Stimulated activated naive CD8-positive, alpha-beta T cell treated with anti-CD3 and anti-CD28 coated beads, Interleukin-15, amount 100 ng/mL, for 72 hours (primary cell): Measurements from ENCODE around the gene ZYX.
"Not testable (repeated sequence)": the region's sequence is repeated elsewhere in the genome, so short reads cannot be mapped to it uniquely, and the experiment has no call there.

ENCODE experiments used
- ATAC-seq: fragments of 150-1000 bp; cut with Tn5 transposase; 2 replicates; pipeline ENCODE4 v1.10.0; 2021; ENCODE audit warnings: mild to moderate bottlenecking, moderate library complexity
- DNase-seq, 2 donors: peaks; one replicate each; pipeline ENCODE4 v3.0.0; 2021 to 2022
- H3K27ac Mint-ChIP-seq, 2 donors: one replicate each; pipeline ENCODE4 v1.8.0; 2022; ENCODE audit warnings: mild to moderate bottlenecking in 2 of 2, mixed read lengths in 2 of 2, moderate library complexity in 2 of 2
- H3K27me3 Mint-ChIP-seq: one replicate; pipeline ENCODE4 v1.8.0; 2022; ENCODE audit warnings: mixed read lengths
- H3K4me1 Mint-ChIP-seq: one replicate; pipeline ENCODE4 v1.8.0; 2022; ENCODE audit warnings: mild to moderate bottlenecking, mixed read lengths
- H3K4me3 Mint-ChIP-seq, 2 donors: one replicate each; pipeline ENCODE4 v1.8.0; 2022; ENCODE audit warnings: mild to moderate bottlenecking in 2 of 2, mixed read lengths in 2 of 2, moderate library complexity in 1 of 2
- H3K9me3 Mint-ChIP-seq, 2 donors: one replicate each; pipeline ENCODE4 v1.8.0; 2022; ENCODE audit warnings: mixed read lengths in 2 of 2

Gene ZYX

GRCh38 chr7:143388051-143388450 lies 6.9 kb downstream of the ZYX start:
- DNase-seq (no peak), ATAC-seq (no peak)
- Mint-ChIP-seq H3K4me3 (no peak overlapping the region), H3K4me1 (peaks cover 17% of the 10 kb centered on the region), H3K27me3 (no peaks in the 10 kb centered on the region), H3K27ac (peak overlapping the region in 1 of 2 donors; percentile 13), H3K9me3 (no peaks in the 10 kb centered on the region)

GRCh38 chr7:143388491-143389101 lies 7.5 kb downstream of the ZYX start:
- Mint-ChIP-seq H3K27ac (no peak overlapping the region), H3K9me3 (no peaks in the 10 kb centered on the region), H3K4me1 (peaks cover 17% of the 10 kb centered on the region), H3K4me3 (no peak overlapping the region), H3K27me3 (no peaks in the 10 kb centered on the region)
- DNase-seq (no peak), ATAC-seq (no peak)

- Mint-ChIP-seq H3K27me3 (no peaks in the 10 kb centered on the region), H3K4me3 (no peak overlapping the region), H3K4me1 (peaks cover 17% of the 10 kb centered on the region), H3K27ac (peak overlapping the region in 1 of 2 donors; percentile 49), H3K9me3 (no peaks in the 10 kb centered on the region)
- ATAC-seq (no peak), DNase-seq (no peak)
These were observed 8.4 kb downstream of the ZYX start for GRCh38 chr7:143389316-143390103.

- Mint-ChIP-seq H3K4me1 (peaks cover 22% of the 10 kb centered on the region), H3K27me3 (no peaks in the 10 kb centered on the region), H3K27ac (no peak overlapping the region), H3K9me3 (no peaks in the 10 kb centered on the region), H3K4me3 (no peak overlapping the region)
- ATAC-seq = no peak
- no peak for DNase-seq
These were observed 9.1 kb downstream of the ZYX start for GRCh38 chr7:143390104-143390772.

DNA sequence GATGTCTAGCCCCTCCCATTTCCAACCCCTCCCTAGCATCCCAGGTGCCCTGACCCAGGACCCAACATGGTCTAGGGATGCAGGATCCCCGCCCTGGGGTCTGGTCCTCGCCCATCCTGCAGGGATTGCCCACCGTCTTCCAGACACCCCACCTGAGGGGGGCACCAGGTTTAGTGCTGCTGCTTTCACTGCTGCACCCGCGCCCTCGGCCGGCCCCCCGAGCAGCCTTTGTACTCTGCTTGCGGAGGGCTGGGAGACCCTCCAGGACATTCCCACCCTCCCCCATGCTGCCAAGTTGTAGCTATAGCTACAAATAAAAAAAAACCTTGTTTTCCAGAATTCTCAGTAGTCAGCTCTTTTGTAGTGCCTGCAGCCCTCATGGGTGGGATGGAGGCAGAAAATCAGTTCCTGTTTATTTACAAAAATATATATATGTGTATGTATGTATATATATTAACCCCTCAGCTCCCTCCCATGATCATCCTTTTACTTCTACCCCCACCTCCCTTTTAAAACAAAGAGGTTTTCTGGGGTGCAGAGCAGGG lies 9.7 kb downstream of the ZYX start:
- H3K9me3 Mint-ChIP-seq = no peaks in the 10 kb centered on the region
- H3K4me3 Mint-ChIP-seq = no peak overlapping the region
- ATAC-seq = no peak

GRCh38 chr7:143391462-143392404 lies 10.6 kb downstream of the ZYX start:
- no peak for DNase-seq

More for the DNA sequence above, 9.7 kb downstream of the ZYX start:
- no peaks in the 10 kb centered on the region for H3K27me3 Mint-ChIP-seq
- DNase-seq = no peak
- H3K27ac Mint-ChIP-seq = no peak overlapping the region
- peaks cover 24% of the 10 kb centered on the region for H3K4me1 Mint-ChIP-seq

GRCh38 chr7:143392427-143392826 lies 11.3 kb downstream of the ZYX start:
- not testable (repeated sequence) for H3K4me3 Mint-ChIP-seq, DNase-seq, H3K9me3 Mint-ChIP-seq, H3K27me3 Mint-ChIP-seq, H3K27ac Mint-ChIP-seq, ATAC-seq
- peaks cover 24% of the 10 kb centered on the region for H3K4me1 Mint-ChIP-seq

More at GRCh38 chr7:143391462-143392404, 10.6 kb downstream of the ZYX start:
- ATAC-seq = no peak
- H3K27me3 Mint-ChIP-seq = no peaks in the 10 kb centered on the region
- peaks cover 24% of the 10 kb centered on the region for H3K4me1 Mint-ChIP-seq
- peak overlapping the region in 1 of 2 donors; percentile 14 for H3K27ac Mint-ChIP-seq
- no peaks in the 10 kb centered on the region for H3K9me3 Mint-ChIP-seq
- H3K4me3 Mint-ChIP-seq = no peak overlapping the region

- H3K4me1 Mint-ChIP-seq = peaks cover 24% of the 10 kb centered on the region
- ATAC-seq (no peak), DNase-seq (no peak)
- peak overlapping the region; percentile 21 to 68 for H3K27ac Mint-ChIP-seq
- no peaks in the 10 kb centered on the region for H3K9me3 Mint-ChIP-seq
- no peak overlapping the region for H3K4me3 Mint-ChIP-seq
- H3K27me3 Mint-ChIP-seq = no peaks in the 10 kb centered on the region
These were observed 11.7 kb downstream of the ZYX start for GRCh38 chr7:143392875-143393266.

- Mint-ChIP-seq H3K27ac (peak overlapping the region; percentile 21 to 68), H3K27me3 (no peaks in the 10 kb centered on the region), H3K4me3 (no peak overlapping the region), H3K4me1 (peaks cover 24% of the 10 kb centered on the region), H3K9me3 (no peaks in the 10 kb centered on the region)
- peak; percentile 8 for ATAC-seq
- no peak for DNase-seq
These were observed 12.3 kb downstream of the ZYX start for GRCh38 chr7:143393267-143394041.

DNA sequence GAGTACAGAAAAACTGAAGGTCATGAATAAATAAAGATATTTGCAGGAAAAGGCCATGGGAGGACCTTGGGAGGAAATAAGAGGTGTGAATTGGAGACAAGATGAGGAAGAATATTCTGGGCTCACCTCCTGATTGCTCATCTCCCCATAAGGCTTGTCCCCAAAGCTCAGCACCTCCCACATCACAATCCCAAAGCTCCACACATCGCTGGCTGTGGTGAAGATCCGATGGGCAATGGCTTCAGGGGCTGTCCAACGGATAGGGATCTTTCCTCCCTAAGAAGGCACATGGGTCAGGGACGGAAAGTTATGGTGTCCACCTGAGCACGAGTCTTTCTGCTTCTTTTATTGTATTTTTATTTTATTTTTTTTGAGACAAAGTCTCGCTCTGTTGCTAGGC lies 12.9 kb downstream of the ZYX start:
- Mint-ChIP-seq H3K4me3 (no peak overlapping the region), H3K4me1 (peaks cover 20% of the 10 kb centered on the region), H3K27ac (no peak overlapping the region), H3K9me3 (no peaks in the 10 kb centered on the region), H3K27me3 (no peaks in the 10 kb centered on the region)
- ATAC-seq (no peak), DNase-seq (no peak)

- no peak for DNase-seq
- H3K27me3 Mint-ChIP-seq = no peaks in the 10 kb centered on the region
- no peak overlapping the region for H3K4me3 Mint-ChIP-seq
- H3K9me3 Mint-ChIP-seq = no peaks in the 10 kb centered on the region
- ATAC-seq = no peak
- peak overlapping the region; percentile 38 to 78 for H3K27ac Mint-ChIP-seq
- H3K4me1 Mint-ChIP-seq = peaks cover 13% of the 10 kb centered on the region
These were observed 13.6 kb downstream of the ZYX start for GRCh38 chr7:143394777-143395176.

- peak overlapping the region; percentile 38 to 78 for H3K27ac Mint-ChIP-seq
- peaks cover 7% of the 10 kb centered on the region for H3K4me1 Mint-ChIP-seq
- ATAC-seq = peak; percentile 31
- no peaks in the 10 kb centered on the region for H3K9me3 Mint-ChIP-seq
- H3K27me3 Mint-ChIP-seq = no peaks in the 10 kb centered on the region
- no peak for DNase-seq
- no peak overlapping the region for H3K4me3 Mint-ChIP-seq
These were observed 14.3 kb downstream of the ZYX start for GRCh38 chr7:143395187-143396149.

- no peak for DNase-seq
- no peak overlapping the region for H3K27ac Mint-ChIP-seq
- no peak overlapping the region for H3K4me3 Mint-ChIP-seq
- H3K27me3 Mint-ChIP-seq = no peaks in the 10 kb centered on the region
- no peaks in the 10 kb centered on the region for H3K9me3 Mint-ChIP-seq
- peaks cover 7% of the 10 kb centered on the region for H3K4me1 Mint-ChIP-seq
- ATAC-seq = no peak
These were observed 15.0 kb downstream of the ZYX start for GRCh38 chr7:143396182-143396581.
